SH-SY5Y (cell line): ENCODE results near the gene LAPTM4A.

Experiments
- GATA2 ChIP-seq: IDR thresholded peaks from 2 replicates; pipeline ENCODE4 v1.6.1; 2011; ENCODE audit warnings: mild to moderate bottlenecking, low read depth, low read length
- GATA3 ChIP-seq: IDR thresholded peaks from 2 replicates; pipeline ENCODE4 v1.6.1; 2011; ENCODE audit warnings: low read depth, mild to moderate bottlenecking, low read length, moderate library complexity

The LAPTM4A gene

DNA sequence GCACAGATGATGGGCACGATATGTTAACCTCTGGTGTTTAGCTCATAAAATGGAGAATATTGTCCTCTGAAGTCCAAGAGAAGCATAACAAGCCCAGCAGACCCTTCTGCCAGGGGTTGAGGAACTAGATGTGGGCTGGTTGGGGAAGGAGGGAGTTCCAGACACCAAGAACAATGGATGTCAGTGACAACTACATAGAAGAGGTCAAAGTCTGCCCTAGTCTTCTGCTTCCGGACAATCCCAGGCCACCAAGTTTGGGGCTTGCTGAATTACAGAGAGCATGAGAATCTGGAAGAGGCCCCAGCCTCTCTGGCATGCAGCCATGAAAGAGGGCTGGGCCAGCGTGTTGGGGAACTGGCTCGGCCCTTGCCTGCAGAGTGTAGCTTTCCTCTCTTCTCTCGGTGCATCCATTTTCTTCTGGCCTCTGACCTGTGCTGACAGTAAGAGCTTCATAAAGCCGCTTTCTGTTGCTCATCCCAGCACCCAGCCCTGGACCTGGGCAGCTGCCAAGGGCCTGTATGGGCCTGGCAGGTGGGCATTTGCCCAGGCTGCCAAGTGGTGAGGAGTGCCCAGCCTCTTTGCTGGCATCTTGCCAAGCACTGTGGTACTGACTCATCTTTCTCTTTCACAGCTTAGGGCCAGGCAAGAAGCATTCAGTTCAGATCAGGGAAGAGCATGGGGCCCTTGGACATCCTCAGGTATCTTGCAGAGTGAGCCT, 14.6 kb upstream of the LAPTM4A start:
- no peak for TF ChIP-seq GATA3
- TF ChIP-seq GATA2 = no peak

DNA sequence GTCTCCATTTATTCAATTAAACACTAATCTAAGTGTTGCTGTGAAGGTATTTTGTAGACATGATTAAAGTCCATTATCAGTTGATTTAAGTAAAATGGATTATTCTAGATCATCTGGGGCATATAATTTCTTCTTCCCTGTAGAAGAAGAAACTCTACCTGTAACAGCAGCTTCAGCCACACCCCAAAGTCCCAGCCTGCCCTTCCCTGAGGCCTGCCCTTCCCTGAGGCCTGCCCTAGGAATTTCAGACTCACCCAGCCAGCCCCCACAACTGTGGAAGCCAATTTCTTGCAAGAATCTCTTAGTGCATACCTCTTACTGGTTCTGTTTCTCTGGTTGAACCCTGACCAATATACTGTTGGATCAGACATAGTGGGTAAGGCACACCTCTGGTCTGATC, 13.4 kb upstream of the LAPTM4A start:
- no peak for TF ChIP-seq GATA2
- no peak for TF ChIP-seq GATA3

- TF ChIP-seq GATA2 = no peak
- no peak for TF ChIP-seq GATA3
Observed at GRCh38 chr2:20064421-20064820, 13.0 kb upstream of the LAPTM4A start.

DNA sequence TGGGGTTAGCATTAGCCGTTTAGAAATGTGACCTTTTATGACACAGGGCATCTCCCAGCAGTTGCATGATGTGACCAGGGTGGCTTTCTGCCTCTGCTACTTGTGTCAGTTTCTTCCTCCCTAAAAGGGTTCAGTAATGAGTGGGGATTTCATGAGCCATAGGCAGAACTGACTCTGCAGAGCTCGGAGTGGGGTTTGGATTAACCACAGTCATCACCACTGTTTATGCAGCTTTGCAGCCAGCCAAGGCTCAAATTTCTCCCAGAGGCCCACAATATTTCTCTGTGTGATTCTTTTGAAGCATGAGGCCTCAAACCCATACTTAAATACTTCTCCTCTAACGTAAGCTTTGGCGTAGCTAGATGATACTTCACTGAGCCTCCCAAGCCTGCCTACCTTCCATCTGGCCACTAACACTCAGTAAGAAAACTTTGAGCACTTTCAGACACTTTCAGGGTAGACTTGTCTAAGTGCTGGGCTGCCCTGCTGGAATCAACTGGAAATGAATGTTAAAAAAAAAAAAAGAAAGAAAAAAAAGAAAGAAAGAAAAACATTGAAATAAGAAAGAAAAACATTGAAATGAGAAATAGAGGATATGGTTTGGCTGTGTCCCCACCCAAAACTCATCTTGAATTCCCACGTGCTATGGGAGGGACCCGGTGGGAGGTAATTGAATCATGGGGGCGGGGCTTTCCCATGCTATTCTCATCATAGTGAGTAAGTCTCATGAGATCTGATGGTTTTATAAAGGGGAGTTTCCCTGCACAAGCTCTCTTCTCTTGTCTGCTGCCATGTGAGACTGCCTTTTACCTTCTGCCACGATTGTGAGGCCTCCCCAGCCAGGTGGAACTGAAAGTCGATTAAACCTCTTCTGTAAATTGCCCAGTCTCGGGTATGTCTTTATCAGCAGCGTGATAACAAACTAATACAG, 11.5 kb upstream of the LAPTM4A start:
- no peak for TF ChIP-seq GATA2
- TF ChIP-seq GATA3 = no peak

DNA sequence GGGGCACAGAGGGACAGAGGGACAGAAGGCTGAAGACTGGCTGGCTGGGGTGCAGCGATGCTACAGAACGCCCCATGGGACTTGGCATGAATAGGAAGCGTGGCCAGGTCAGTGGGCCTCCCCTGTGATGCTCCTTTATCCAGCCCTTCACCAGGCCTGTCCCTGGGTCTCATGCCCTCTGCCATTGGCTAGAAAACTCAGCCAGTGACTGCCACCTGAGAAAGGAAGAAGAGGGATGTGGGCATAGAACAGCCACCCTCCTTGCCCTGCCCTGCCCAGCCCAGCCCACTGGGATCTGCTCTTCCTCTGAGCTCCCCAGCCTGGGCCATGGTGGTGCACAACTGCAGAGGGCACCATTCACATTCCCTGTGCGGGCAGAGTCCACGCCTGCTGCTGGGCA, 10.5 kb upstream of the LAPTM4A start:
- TF ChIP-seq GATA2 = no peak

- TF ChIP-seq GATA2 = no peak
- TF ChIP-seq GATA3 = no peak
Observed at GRCh38 chr2:20061476-20061875, 10.0 kb upstream of the LAPTM4A start.

GRCh38 chr2:20060106-20060505, 8.7 kb upstream of the LAPTM4A start:
- TF ChIP-seq GATA3 = no peak
- TF ChIP-seq GATA2 = no peak

- no peak for TF ChIP-seq GATA2
- TF ChIP-seq GATA3 = no peak
Observed at GRCh38 chr2:20057268-20057667, 5.8 kb upstream of the LAPTM4A start.

DNA sequence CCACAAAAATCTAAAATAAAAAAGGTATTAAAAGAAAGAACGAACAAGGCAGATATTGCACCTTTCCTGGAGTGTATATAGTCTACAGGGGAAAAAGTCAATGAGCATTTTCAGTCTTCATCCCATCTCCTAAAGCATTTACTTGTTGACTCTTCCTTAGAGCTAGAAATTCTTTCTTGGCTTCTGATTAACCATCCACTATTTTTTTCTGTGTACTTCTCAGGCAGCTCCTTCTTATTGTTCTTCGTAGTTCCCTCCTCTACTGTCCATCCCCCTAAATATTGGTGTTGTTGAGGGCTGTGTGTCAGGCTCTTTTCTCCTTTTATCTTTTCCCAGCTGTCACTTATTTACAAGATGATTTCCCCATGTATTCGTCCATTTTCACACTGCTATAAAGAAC, 3.5 kb upstream of the LAPTM4A start:
- no peak for TF ChIP-seq GATA3
- TF ChIP-seq GATA2 = no peak

- TF ChIP-seq GATA2 (no peak), GATA3 (no peak)
Observed at GRCh38 chr2:20054119-20054518, 2.7 kb upstream of the LAPTM4A start.

DNA sequence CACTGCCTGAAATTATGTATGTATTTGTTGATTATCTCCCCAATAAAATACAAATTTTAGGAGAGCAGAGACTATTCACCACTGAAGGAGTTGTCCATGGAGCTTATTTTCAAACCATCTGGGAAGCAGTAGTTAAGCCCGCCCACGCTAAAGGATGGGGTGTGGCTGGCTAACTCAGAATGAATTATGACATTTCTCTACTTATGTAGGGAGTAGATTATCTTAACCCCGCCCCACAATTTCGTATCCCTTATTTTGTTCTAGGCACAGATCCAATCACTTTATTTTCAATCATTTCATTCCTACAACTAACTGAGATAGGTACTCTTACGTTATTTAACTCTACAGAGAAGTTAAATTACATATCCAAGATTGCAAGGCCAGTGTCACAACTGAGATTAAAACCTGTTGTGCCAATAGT, 1.4 kb upstream of the LAPTM4A start:
- no peak for TF ChIP-seq GATA3
- no peak for TF ChIP-seq GATA2

GRCh38 chr2:20052229-20052851, 912 bp upstream of the LAPTM4A start:
- no peak for TF ChIP-seq GATA3

DNA sequence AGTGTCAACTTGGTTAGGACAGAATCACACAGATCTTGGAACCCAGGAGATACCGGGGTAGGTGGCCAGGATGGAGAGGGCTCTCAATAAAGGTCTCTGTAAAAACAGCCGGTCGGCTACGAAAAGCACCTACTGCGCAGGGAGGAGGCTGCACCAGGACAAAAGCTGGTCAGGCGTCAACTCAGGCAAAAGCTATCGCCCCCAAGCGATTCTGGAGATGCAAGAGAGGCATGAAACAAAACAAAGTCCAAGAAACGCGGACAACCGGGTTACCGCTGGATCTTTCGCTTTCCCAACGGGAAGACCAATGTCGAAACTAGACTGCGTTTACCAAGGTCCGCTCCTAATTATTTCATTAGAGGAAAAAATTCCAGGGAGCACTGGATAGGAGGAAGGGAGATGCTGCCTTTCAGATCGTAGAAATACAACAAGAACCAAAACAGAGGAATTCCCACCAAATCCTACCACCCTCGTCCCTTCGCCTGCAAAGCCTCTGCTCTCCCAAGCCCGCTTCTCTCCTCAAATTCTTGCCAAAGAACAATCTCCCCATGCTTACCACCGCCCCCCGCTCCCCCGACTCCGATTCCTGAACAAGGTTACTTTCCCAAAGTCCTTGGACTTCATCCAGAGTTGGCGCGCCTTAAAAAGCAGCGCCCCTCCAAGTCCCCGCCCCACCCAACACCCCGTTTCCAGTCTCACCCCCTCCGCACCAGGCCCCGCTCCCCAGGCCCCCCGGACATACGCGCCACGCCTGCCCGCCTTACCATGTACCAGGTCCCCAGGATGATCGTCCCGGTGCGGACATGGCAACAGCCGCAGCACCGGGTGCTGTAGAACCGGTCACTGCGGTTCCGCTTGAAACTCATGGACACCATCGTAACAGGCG, 539 bp downstream of the LAPTM4A start:
- no peak for TF ChIP-seq GATA3
